ENCODE measurements around the gene ALDH2.
"Not testable (repeated sequence)": the region's sequence is repeated elsewhere in the genome, so short reads cannot be mapped to it uniquely, and the experiment has no call there.

Gene ALDH2

GRCh38 chr12:111785651-111786050 lies 18.9 kb downstream of the ALDH2 start:
- DNase-seq (ENCODE audit: low read depth in 4 of 4, low spot score in 1 of 4) = no peak

GRCh38 chr12:111788178-111788654 lies 21.5 kb downstream of the ALDH2 start:
- DNase-seq (ENCODE audit: low read depth in 4 of 4, low spot score in 1 of 4) = no peak

GRCh38 chr12:111789779-111790178 lies 23.0 kb downstream of the ALDH2 start:
- DNase-seq (ENCODE audit: low read depth in 4 of 4, low spot score in 1 of 4) = no peak

- no peak for DNase-seq (ENCODE audit: low read depth in 4 of 4, low spot score in 1 of 4)
These were observed 24.8 kb downstream of the ALDH2 start for GRCh38 chr12:111791507-111791906.

GRCh38 chr12:111792155-111792855 lies 25.6 kb downstream of the ALDH2 start:
- DNase-seq (ENCODE audit: low read depth in 4 of 4, low spot score in 1 of 4) = no peak

GRCh38 chr12:111792856-111793235 lies 26.1 kb downstream of the ALDH2 start:
- DNase-seq (ENCODE audit: low read depth in 4 of 4, low spot score in 1 of 4) = no peak

- DNase-seq (ENCODE audit: low read depth in 4 of 4, low spot score in 1 of 4) = no peak
These were observed 31.4 kb downstream of the ALDH2 start for GRCh38 chr12:111798182-111798581.

- no peak for DNase-seq (ENCODE audit: low read depth in 4 of 4, low spot score in 1 of 4)
These were observed 33.0 kb downstream of the ALDH2 start for GRCh38 chr12:111799758-111800157.

- no peak for DNase-seq (ENCODE audit: low read depth in 4 of 4, low spot score in 1 of 4)
These were observed 36.4 kb downstream of the ALDH2 start for GRCh38 chr12:111803038-111803626.

- no peak for DNase-seq (ENCODE audit: low read depth in 4 of 4, low spot score in 1 of 4)
These were observed 37.1 kb downstream of the ALDH2 start for GRCh38 chr12:111803851-111804250.

GRCh38 chr12:111806304-111806703 lies 39.6 kb downstream of the ALDH2 start:
- no peak for DNase-seq (ENCODE audit: low read depth in 4 of 4, low spot score in 1 of 4)

GRCh38 chr12:111807232-111807631 lies 40.5 kb downstream of the ALDH2 start:
- no peak for DNase-seq (ENCODE audit: low read depth in 4 of 4, low spot score in 1 of 4)

- DNase-seq (ENCODE audit: low read depth in 4 of 4, low spot score in 1 of 4) = peak; percentile 30 to 59 (median 38)
These were observed 46.4 kb downstream of the ALDH2 start for GRCh38 chr12:111812881-111813741.

GRCh38 chr12:111816065-111816615 lies 49.4 kb downstream of the ALDH2 start:
- DNase-seq (ENCODE audit: low read depth in 4 of 4, low spot score in 1 of 4) = no peak

GRCh38 chr12:111816898-111817297 lies 50.2 kb downstream of the ALDH2 start:
- DNase-seq (ENCODE audit: low read depth in 4 of 4, low spot score in 1 of 4) = not testable (repeated sequence)

- no peak for DNase-seq (ENCODE audit: low read depth in 4 of 4, low spot score in 1 of 4)
These were observed 51.6 kb downstream of the ALDH2 start for GRCh38 chr12:111818340-111818739.

- no peak for DNase-seq (ENCODE audit: low read depth in 4 of 4, low spot score in 1 of 4)
These were observed 52.7 kb downstream of the ALDH2 start for GRCh38 chr12:111819191-111820158.

GRCh38 chr12:111820828-111821227 lies 54.1 kb downstream of the ALDH2 start:
- DNase-seq (ENCODE audit: low read depth in 4 of 4, low spot score in 1 of 4) = not testable (repeated sequence)

- no peak for DNase-seq (ENCODE audit: low read depth in 4 of 4, low spot score in 1 of 4)
These were observed 56.2 kb downstream of the ALDH2 start for GRCh38 chr12:111822886-111823285.

GRCh38 chr12:111823891-111824290 lies 57.2 kb downstream of the ALDH2 start:
- no peak for DNase-seq (ENCODE audit: low read depth in 4 of 4, low spot score in 1 of 4)
